Measurements from ENCODE around the gene FAM222A.
A peak's percentile ranks its signal among the peaks of the same experiment; 100 is the strongest.

The FAM222A gene

GRCh38 chr12:109730306-109731145 is 16.9 kb downstream of the FAM222A start:
- intact Hi-C loops (cut with DNase I): no loop called here
- DNase-seq: peak in 20 of 42 donors; percentile 2 to 40 (median 9)

- intact Hi-C loops (cut with DNase I): no loop called here
- peak in 28 of 42 donors; percentile 1 to 49 (median 12) for DNase-seq
These were observed 17.7 kb downstream of the FAM222A start for GRCh38 chr12:109731231-109731731.

- intact Hi-C loops (cut with DNase I): no loop called here
- DNase-seq: peak in 24 of 42 donors; percentile 0 to 43 (median 11)
These were observed 18.2 kb downstream of the FAM222A start for GRCh38 chr12:109731806-109732205.

GRCh38 chr12:109732321-109733305 is 19.0 kb downstream of the FAM222A start:
- DNase-seq: peak in 32 of 42 donors; percentile 22 to 75 (median 52)
- intact Hi-C loops (cut with DNase I): no loop called here

- intact Hi-C loops (cut with DNase I): no loop called here
These were observed 20.8 kb downstream of the FAM222A start for GRCh38 chr12:109734219-109735000.

GRCh38 chr12:109735051-109735521 is 21.5 kb downstream of the FAM222A start:
- intact Hi-C loops (cut with DNase I): no loop called here
- DNase-seq: peak in 30 of 42 donors; percentile 5 to 73 (median 47)

More at GRCh38 chr12:109734219-109735000, 20.8 kb downstream of the FAM222A start:
- DNase-seq: peak in 30 of 42 donors; percentile 8 to 63 (median 32)

- intact Hi-C loops (cut with DNase I): no loop called here
- DNase-seq: peak in 30 of 42 donors; percentile 1 to 60 (median 20)
These were observed 22.4 kb downstream of the FAM222A start for GRCh38 chr12:109735825-109736551.

DNA sequence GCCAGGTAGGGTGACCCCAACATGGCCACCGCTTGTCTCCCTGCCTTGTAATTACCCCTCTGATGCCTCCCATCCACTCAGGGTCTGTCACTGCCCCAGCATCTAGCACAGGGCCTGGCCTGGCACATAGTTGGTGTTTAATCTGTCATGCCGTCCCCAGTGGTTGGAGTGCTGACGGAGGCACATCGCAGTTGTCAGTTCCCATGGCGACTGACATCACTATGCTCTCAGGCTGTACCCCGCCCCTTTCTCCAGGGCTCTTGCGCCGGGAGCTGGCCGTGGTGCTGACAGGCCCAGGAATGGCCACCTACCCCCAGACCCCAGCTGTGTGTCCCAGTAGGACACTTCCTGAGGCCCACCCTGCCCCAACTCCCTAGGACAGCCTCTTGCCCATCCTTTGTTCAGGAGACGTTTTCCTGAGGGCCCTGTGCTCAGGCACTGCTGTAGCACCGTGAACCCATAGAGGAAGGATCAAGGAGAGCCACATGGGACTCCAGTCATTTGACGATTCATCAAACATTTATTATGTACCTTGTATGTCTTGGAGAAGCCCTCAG is 23.0 kb downstream of the FAM222A start:
- intact Hi-C loops (cut with DNase I): no loop called here
- peak in 32 of 42 donors; percentile 21 to 83 (median 51) for DNase-seq

DNA sequence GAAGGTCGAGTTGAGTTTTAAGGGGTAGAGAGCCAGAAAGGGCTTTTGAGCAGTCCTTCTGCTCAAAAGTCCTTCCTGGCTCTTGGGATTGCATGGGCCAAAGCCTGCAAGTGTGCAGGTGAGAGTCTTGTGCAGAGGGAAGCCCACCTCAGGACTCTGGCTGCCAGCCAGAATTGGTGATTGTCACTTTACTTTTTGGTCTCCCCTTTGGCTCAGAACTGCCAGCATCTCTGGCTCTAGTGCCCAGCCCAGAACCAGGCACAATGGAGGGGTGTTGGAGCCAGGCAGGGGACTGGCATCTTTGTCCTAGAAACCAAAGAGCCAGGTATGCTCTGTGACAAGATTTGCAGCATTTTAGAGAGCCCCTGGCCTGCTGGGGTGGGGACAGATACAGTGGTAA is 23.5 kb downstream of the FAM222A start:
- DNase-seq: peak in 23 of 42 donors; percentile 1 to 32 (median 7)
- intact Hi-C loops (cut with DNase I): no loop called here

GRCh38 chr12:109737631-109738030 is 24.0 kb downstream of the FAM222A start:
- DNase-seq: peak in 12 of 42 donors; percentile 0 to 29 (median 6)
- intact Hi-C loops (cut with DNase I): no loop called here

- intact Hi-C loops (cut with DNase I): no loop called here
These were observed 24.6 kb downstream of the FAM222A start for GRCh38 chr12:109738209-109738608.

GRCh38 chr12:109738878-109739665 is 25.4 kb downstream of the FAM222A start:
- DNase-seq: peak in 24 of 42 donors; percentile 1 to 40 (median 7)
- intact Hi-C loops (cut with DNase I): no loop called here

More at GRCh38 chr12:109738209-109738608, 24.6 kb downstream of the FAM222A start:
- peak in 20 of 42 donors; percentile 1 to 28 (median 5) for DNase-seq

DNA sequence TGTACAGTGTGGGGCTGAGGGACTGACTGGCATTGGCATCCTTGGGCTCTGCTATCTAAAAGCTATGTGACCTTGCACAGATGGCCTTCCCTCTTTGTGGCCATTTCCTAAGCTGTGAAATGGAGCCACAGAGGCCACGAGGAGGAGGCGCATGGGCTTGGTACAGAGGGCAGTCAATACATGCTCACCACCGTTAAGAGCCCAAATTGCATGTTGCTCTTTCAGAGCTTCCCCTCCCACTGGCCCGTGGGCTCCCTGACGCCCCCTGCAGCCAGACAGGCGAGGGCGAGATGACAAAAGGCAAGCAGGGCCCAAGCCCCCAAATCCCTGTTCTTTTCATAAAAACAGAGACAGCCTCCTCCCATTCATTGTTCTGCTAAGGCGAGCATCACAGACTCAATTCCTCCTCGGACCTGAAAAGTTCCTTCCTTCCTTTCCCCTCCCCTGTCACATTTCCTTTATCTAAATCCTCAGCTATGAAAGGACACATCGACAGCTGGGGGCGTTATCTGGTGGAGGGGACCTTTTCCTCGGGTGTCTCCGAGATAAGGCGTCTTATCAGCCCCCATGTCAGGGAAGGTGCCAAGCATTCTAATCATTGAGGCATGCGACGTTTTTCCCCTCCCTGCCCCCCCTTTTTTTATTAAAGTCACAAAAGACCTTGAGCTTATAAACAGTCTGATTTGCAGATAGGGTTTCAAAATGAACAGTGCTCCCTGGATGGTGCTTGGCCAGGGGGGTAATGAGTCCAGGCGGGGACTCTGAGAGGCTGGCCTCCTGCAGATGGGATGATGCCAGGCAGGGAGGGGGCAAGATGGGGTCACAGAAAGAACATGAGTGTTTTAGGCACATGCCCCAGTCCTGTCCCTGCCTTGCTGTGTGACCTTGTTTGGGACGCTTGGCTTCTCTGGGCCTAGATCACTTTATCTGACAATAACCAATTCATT is 26.4 kb downstream of the FAM222A start:
- peak in 28 of 42 donors; percentile 2 to 42 (median 12) for DNase-seq
- intact Hi-C loops (cut with DNase I): no loop called here

DNA sequence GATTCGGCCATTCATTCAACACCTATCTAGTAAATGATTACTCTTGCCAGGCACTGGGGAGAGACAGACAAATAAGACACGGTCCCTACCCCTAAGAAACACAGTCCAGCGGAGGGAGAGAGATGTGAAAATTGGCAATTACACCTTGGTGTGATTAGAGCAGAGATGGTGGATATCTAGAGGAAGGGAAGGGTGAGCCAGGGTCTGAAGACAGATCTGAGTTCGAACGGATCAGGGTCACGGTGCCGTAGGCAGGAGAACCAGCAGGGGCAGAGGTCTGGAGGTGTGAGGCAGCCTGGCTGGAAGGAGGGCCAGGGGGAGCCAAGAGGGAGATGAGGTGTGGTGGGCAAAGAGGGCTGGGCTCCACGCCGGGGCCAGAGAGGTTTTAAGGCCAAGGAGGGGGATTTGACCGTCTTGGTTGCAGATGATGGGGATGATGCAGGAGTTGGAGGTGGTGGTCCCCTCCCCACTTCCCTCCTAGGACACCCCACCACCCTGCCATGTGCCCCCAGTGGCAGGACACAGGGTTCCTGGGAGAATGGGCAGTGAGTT is 27.1 kb downstream of the FAM222A start:
- DNase-seq: peak in 26 of 42 donors; percentile 0 to 41 (median 6)
- intact Hi-C loops (cut with DNase I): no loop called here

Data from head of caudate nucleus (tissue), 42 donors.